ENCODE measurements around the gene NDUFAF8. TPM values are rescaled to one million over a fixed set of nuclear protein-coding genes. Genes with fewer than 3 reads are reported as not detected.

NDUFAF8 gene
- total and polyA plus RNA-seq, 10 of the 15 experiments (the other 5 are each of a cell fraction or from before 2014, with no cell fraction given) = 22.0 to 307 (median 106) TPM

GRCh38 chr17:81276781-81277180, 37.7 kb downstream of the NDUFAF8 start:
- TF ChIP-seq IKZF2 (IDR thresholded peaks at IDR 0.05) (no peak), GATAD2B (conservative IDR thresholded peaks at IDR 0.05; ENCODE audit: low read depth) (no peak), KLF5 (IDR thresholded peaks at IDR 0.05; ENCODE audit: partially characterized antibody) (no peak), CHD1 (IDR thresholded peaks at IDR 0.05; ENCODE audit: low read depth, low read length) (no peak), BMI1 (IDR thresholded peaks at IDR 0.05; ENCODE audit: borderline replicate concordance) (no peak), USF2 (IDR thresholded peaks at IDR 0.05; ENCODE audit: borderline replicate concordance, low read depth, low read length) (no peak), IKZF1 (conservative IDR thresholded peaks at IDR 0.05) (no peak), IRF4 (IDR thresholded peaks at IDR 0.05; ENCODE audit: low read depth, low read length) (no peak), TCF12 (IDR thresholded peaks at IDR 0.05; ENCODE audit: low read depth, low read length) (no peak), ZNF384 (IDR thresholded peaks at IDR 0.05; ENCODE audit: borderline replicate concordance, low read depth, low read length) (no peak), ZBTB11 (CRISPR knock-in tag; IDR thresholded peaks at IDR 0.05) (no peak), TARDBP (IDR thresholded peaks at IDR 0.05; ENCODE audit: borderline replicate concordance) (no peak), WRNIP1 (IDR thresholded peaks at IDR 0.05; ENCODE audit: borderline replicate concordance, low read depth, low read length) (no peak), BHLHE40 (IDR thresholded peaks at IDR 0.05; ENCODE audit: borderline replicate concordance in 1 of 2, low read depth in 2 of 2, low read length in 1 of 2) (no peak), RAD21 (IDR thresholded peaks at IDR 0.05; ENCODE audit: insufficient read depth, low read depth, low read length) (no peak), POU2F2 (IDR thresholded peaks at IDR 0.05; ENCODE audit: borderline replicate concordance, low read depth, low read length) (no peak)
- SMC1A ChIA-PET (ENCODE audit: uncharacterized antibody, unreplicated experiment) = no interaction called here
- H3K4me3 ChIP-seq = no peak overlapping the region
- no peaks in the 10 kb centered on the region for H3K9me3 ChIP-seq (replicated peaks; ENCODE audit: control insufficient read depth, insufficient read depth, low read length)
- DNase-seq (ENCODE audit: low read depth, low spot score) (no peak), ATAC-seq (no peak), FAIRE-seq (no peak)
- H3K4me2 ChIP-seq (ENCODE audit: control insufficient read depth, insufficient read depth) = no peak overlapping the region
- H3K27me3 ChIP-seq (replicated peaks in 1 of 2; ENCODE audit: control insufficient read depth in 2 of 2, insufficient read depth in 2 of 2, low read length in 1 of 2) = no peaks in the 10 kb centered on the region
- H3K79me2 ChIP-seq (ENCODE audit: control insufficient read depth, insufficient read depth, low read length) = no peaks in the 10 kb centered on the region
- POLR2A ChIA-PET = no interaction called here
- peaks cover 14 to 18% of the 10 kb centered on the region in 2 experiments for H3K36me3 ChIP-seq (ENCODE audit: control insufficient read depth in 2 of 2, insufficient read depth in 2 of 2, low read length in 1 of 2)
- intact Hi-C loops (cut with micrococcal nuclease; ENCODE audit: unreplicated experiment) (no loop called here), in situ Hi-C loops (cut with MboI) (no loop called here)
- no peak overlapping the region for H3K27ac ChIP-seq (ENCODE audit: control insufficient read depth, insufficient read depth)
- no peak overlapping the region for H2AFZ ChIP-seq (ENCODE audit: control insufficient read depth, low read depth, low read length)
- no peak overlapping the region for H3K9ac ChIP-seq (ENCODE audit: control insufficient read depth, insufficient read depth, low read length)
- 89% methylated on average over 11 of the region's 11 CpGs for WGBS (ENCODE audit: insufficient coverage, insufficient replicate concordance, low lambda C conversion rate, missing lambda C conversion rate)
- CTCF ChIA-PET = no interaction called here
- RAD21 ChIA-PET (ENCODE audit: unreplicated experiment) = no interaction called here
- no peaks in the 10 kb centered on the region for H3K4me1 ChIP-seq (ENCODE audit: control insufficient read depth, insufficient read depth, low read length)
- H4K20me1 ChIP-seq (ENCODE audit: control insufficient read depth, insufficient read depth) = no peaks in the 10 kb centered on the region
- no TSS peak for BruUV-seq (replicated peaks)

Data from GM12878 (cell line).